Caki2 (cell line): ENCODE data around the gene BHLHE23. TPM values are rescaled to one million over a fixed set of nuclear protein-coding genes. Genes with fewer than 3 reads are reported as not detected.
"Not testable (repeated sequence)": the region's sequence is repeated elsewhere in the genome, so short reads cannot be mapped to it uniquely, and the experiment has no call there.

Experiments
- DNase-seq: peaks from one replicate; pipeline ENCODE4 v3.0.0-alpha.2; 2015; ENCODE audit warnings: low read depth
- in situ Hi-C: cut with HindIII; loops from 2 replicates; pipeline ENCODE4 v1.10.0; 2016; ENCODE audit warnings: low sequenced_read_pairs, low pct_unique_long_range_greater_than_20kb, mixed read lengths
- total RNA-seq: library from RNA; depleted of rRNA; stranded (reverse); fragments of >200 nt; shearing (Covaris generic); gene quantifications from 2 replicates; pipeline ENCODE4 v1.2.3, GENCODE V29; 2014; ENCODE audit warnings: low replicate concordance

The BHLHE23 gene
- total RNA-seq, 1 experiment from 2014 or later = not detected

GRCh38 chr20:63044605-63045004 lies 37.8 kb upstream of the BHLHE23 start:
- DNase-seq = no peak
- in situ Hi-C loops = no loop called here

- in situ Hi-C loops = no loop called here
- DNase-seq = no peak
These were observed 37.4 kb upstream of the BHLHE23 start for GRCh38 chr20:63044204-63044600.

GRCh38 chr20:63043348-63044203 lies 36.8 kb upstream of the BHLHE23 start:
- no peak for DNase-seq
- in situ Hi-C loops = no loop called here

GRCh38 chr20:63042448-63043071 lies 35.8 kb upstream of the BHLHE23 start:
- no peak for DNase-seq
- in situ Hi-C loops = no loop called here

- in situ Hi-C loops = no loop called here
- DNase-seq = no peak
These were observed 35.0 kb upstream of the BHLHE23 start for GRCh38 chr20:63041776-63042175.

GRCh38 chr20:63037669-63038268 lies 31.0 kb upstream of the BHLHE23 start:
- no peak for DNase-seq
- in situ Hi-C loops = no loop called here

- in situ Hi-C loops = no loop called here
- no peak for DNase-seq
These were observed 29.5 kb upstream of the BHLHE23 start for GRCh38 chr20:63036291-63036690.

- DNase-seq = no peak
- in situ Hi-C loops = no loop called here
These were observed 28.9 kb upstream of the BHLHE23 start for GRCh38 chr20:63035603-63036185.

- DNase-seq, in situ Hi-C loops: not testable (repeated sequence)
These were observed 28.2 kb upstream of the BHLHE23 start for GRCh38 chr20:63034710-63035602.

GRCh38 chr20:63033794-63034709 lies 27.3 kb upstream of the BHLHE23 start:
- DNase-seq = no peak
- in situ Hi-C loops = no loop called here

GRCh38 chr20:63032861-63033793 lies 26.4 kb upstream of the BHLHE23 start:
- DNase-seq = no peak
- in situ Hi-C loops = no loop called here

- no peak for DNase-seq
- in situ Hi-C loops = no loop called here
These were observed 25.4 kb upstream of the BHLHE23 start for GRCh38 chr20:63032026-63032800.

GRCh38 chr20:63031251-63032014 lies 24.7 kb upstream of the BHLHE23 start:
- in situ Hi-C loops = no loop called here
- DNase-seq = no peak

GRCh38 chr20:63029358-63030121 lies 22.8 kb upstream of the BHLHE23 start:
- DNase-seq = no peak

More at GRCh38 chr20:63029358-63030121, 22.8 kb upstream of the BHLHE23 start:
- in situ Hi-C loops = no loop called here
